Vagina (tissue), 2 donors: ENCODE measurements around the gene DLG2.

Experiments
- CTCF ChIP-seq, 3 experiments: fragments of 450-650 bp in 2 of 3; fragments of 200-600 bp in 1 of 3; sonication (generic) in 1 of 3; IDR thresholded peaks; one replicate each; pipeline ENCODE4 v1.5.1; 2017 to 2019; ENCODE audit warnings: antibody characterized with exemption in 3 of 3, mild to moderate bottlenecking in 2 of 3, moderate library complexity in 2 of 3
- POLR2A ChIP-seq, 2 donors: fragments of 450-650 bp; IDR thresholded peaks; one replicate each; pipeline ENCODE4 v1.6.1; 2017; ENCODE audit warnings: antibody characterized with exemption in 2 of 2, mild to moderate bottlenecking in 2 of 2, moderate library complexity in 2 of 2
- POLR2AphosphoS5 ChIP-seq, 2 donors: sonication (generic); formaldehyde crosslinking; IDR thresholded peaks; one replicate each; pipeline ENCODE4 v1.9.0; 2017; ENCODE audit warnings: antibody characterized with exemption in 2 of 2, mild to moderate bottlenecking in 2 of 2, low read depth in 1 of 2; ENCODE audit not compliant: insufficient read depth in 1 of 2

DNA sequence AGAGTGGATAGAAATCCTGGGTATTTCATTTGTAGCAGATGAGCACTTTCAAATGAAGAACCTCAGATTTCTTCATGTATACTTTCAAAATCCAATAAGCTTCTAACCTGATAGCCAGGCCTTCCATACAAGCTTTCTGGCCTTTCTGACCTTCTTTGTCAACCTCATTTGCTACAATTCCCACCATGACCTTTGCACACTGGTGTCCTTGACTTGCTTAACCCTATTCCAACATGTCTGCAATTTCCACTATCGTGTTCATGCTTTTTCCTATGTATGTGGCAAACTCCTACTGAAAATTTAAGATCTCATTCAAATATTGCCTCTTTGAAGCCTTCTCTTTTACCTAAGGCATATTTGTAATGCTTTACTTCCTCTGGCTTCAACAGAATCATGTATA, 2098.9 kb downstream of the DLG2 start:
- TF ChIP-seq CTCF (IDR thresholded peaks at IDR 0.05) (no peak), POLR2A (IDR thresholded peaks at IDR 0.05) (no peak), POLR2AphosphoS5 (IDR thresholded peaks at IDR 0.05; ENCODE audit: insufficient read depth in 1 of 2, low read depth in 1 of 2) (no peak)
